ENCODE measurements around the gene CCIN. TPM values are rescaled to one million over a fixed set of nuclear protein-coding genes. Genes with fewer than 3 reads are reported as not detected.

The CCIN gene
- total and polyA plus RNA-seq, 2 of the 4 experiments (the other 2 are of a cell fraction): 0.80 to 1.1 TPM

DNA sequence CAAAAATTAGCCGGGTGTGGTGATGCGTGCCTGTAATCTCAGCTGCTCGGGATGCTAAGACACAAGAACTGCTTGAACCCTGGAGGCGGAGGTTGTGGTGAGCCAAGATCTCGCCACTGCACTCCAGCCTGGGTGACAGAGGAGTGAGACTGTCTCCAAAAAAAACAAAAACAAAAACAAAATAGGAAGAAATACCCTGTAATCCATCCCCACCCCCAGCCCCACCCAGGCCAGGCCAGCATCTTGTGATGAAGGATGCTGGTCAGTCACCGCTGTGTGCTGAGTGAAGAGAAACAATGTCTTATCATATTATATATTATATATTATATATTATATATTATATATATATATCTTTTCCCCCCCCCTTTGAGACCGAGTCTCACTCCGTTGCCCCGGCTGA is 15.4 kb upstream of the CCIN start:
- H2BK15ac ChIP-seq (ENCODE audit: low read depth, low read length): no peak overlapping the region
- ChIA-PET POLR2A (ENCODE audit: unreplicated experiment) (no interaction called here), CTCF (no interaction called here)
- no peak overlapping the region for H4K8ac ChIP-seq (ENCODE audit: low read depth in 2 of 2, low read length in 2 of 2)
- H3K14ac ChIP-seq (replicated peaks; ENCODE audit: low read depth, low read length): no peak overlapping the region
- H2AFZ ChIP-seq (replicated peaks; ENCODE audit: low read length, poor library complexity): no peak overlapping the region
- H4K20me1 ChIP-seq (ENCODE audit: insufficient read depth, low read length): peaks cover 7% of the 10 kb centered on the region
- ATAC-seq (ENCODE audit: low read depth) (no peak), DNase-seq (no peak)
- no peak for TF ChIP-seq MAZ (IDR thresholded peaks at IDR 0.05; ENCODE audit: borderline replicate concordance, low read depth, low read length)
- no peak for TF ChIP-seq FOS (IDR thresholded peaks at IDR 0.05; ENCODE audit: low read depth, low read length)
- no peak for TF ChIP-seq POLR2A (IDR thresholded peaks at IDR 0.05; ENCODE audit: low read depth, low read length)
- TF ChIP-seq RAD21 (IDR thresholded peaks at IDR 0.05; ENCODE audit: low read length): no peak
- no peak for TF ChIP-seq NFE2L2 (IDR thresholded peaks at IDR 0.05; ENCODE audit: low read depth, low read length)
- no peak for TF ChIP-seq MAFK (IDR thresholded peaks at IDR 0.05; ENCODE audit: low read depth, low read length)
- no peak for TF ChIP-seq CTCF (conservative IDR thresholded peaks at IDR 0.05; ENCODE audit: low read depth, low read length)
- TF ChIP-seq, protein P1, sequence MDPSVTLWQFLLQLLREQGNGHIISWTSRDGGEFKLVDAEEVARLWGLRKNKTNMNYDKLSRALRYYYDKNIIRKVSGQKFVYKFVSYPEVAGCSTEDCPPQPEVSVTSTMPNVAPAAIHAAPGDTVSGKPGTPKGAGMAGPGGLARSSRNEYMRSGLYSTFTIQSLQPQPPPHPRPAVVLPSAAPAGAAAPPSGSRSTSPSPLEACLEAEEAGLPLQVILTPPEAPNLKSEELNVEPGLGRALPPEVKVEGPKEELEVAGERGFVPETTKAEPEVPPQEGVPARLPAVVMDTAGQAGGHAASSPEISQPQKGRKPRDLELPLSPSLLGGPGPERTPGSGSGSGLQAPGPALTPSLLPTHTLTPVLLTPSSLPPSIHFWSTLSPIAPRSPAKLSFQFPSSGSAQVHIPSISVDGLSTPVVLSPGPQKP (IDR thresholded peaks at IDR 0.05; ENCODE audit: borderline replicate concordance, low read depth, low read length): no peak
- no peak for TF ChIP-seq MXI1 (IDR thresholded peaks at IDR 0.05; ENCODE audit: borderline replicate concordance, low read depth, low read length)
- H2BK20ac ChIP-seq (ENCODE audit: low read depth, low read length): no peak overlapping the region
- no peak overlapping the region for H2AK9ac ChIP-seq (replicated peaks; ENCODE audit: low read depth, low read length, poor library complexity)
- no TSS peak for BruUV-seq (replicated peaks)
- H3K56ac ChIP-seq (ENCODE audit: extremely low read depth, insufficient read depth, low read length): no peak overlapping the region
- intact Hi-C loops (cut with micrococcal nuclease) (no loop called here), in situ Hi-C loops (cut with MboI; ENCODE audit: low sequenced_read_pairs) (no loop called here), dilution Hi-C loops (cut with HindIII; ENCODE audit: low sequenced_read_pairs, unreplicated experiment) (no loop called here)
- H3K4me2 ChIP-seq (ENCODE audit: low read depth, low read length): no peak overlapping the region
- H3K9me1 ChIP-seq (ENCODE audit: insufficient read depth, low read length): peaks cover 25% of the 10 kb centered on the region
- peaks cover 37% of the 10 kb centered on the region for H3K36me3 ChIP-seq (ENCODE audit: control insufficient read depth, insufficient read depth, low read length)
- H3K18ac ChIP-seq (ENCODE audit: low read depth, low read length): no peak overlapping the region
- H4K91ac ChIP-seq (ENCODE audit: insufficient read depth, low read depth, low read length): no peak overlapping the region
- peaks cover 0 to 39% of the 10 kb centered on the region in 2 experiments; a peak in 3 of 4 replicates for H3K79me1 ChIP-seq (ENCODE audit: low read depth in 1 of 2, low read length in 2 of 2)
- no peak overlapping the region for H3K4ac ChIP-seq (ENCODE audit: low read depth, low read length)
- no peaks in the 10 kb centered on the region for H3K27me3 ChIP-seq (ENCODE audit: control insufficient read depth, insufficient read depth, low read length)
- H2AK5ac ChIP-seq (ENCODE audit: low read depth, low read length): no peak overlapping the region; the same call in 1 of the 2 replicates
- WGBS, 2 experiments (ENCODE audit: extremely low coverage in 2 of 2, insufficient read length in 1 of 2): no CpG with 5 or more reads among the region's 9 CpGs
- no peak overlapping the region for H2BK120ac ChIP-seq (ENCODE audit: low read depth, low read length)
- no peak overlapping the region; the same call in 1 of the 2 replicates for H3K27ac ChIP-seq (ENCODE audit: insufficient read depth, low read length)
- H2BK5ac ChIP-seq (ENCODE audit: low read depth, low read length, poor library complexity, severe bottlenecking): no peak overlapping the region
- no peak overlapping the region for H4K5ac ChIP-seq (ENCODE audit: low read depth, low read length)
- H3K23ac ChIP-seq (ENCODE audit: low read depth, low read length): no peak overlapping the region
- H3K4me3 ChIP-seq (ENCODE audit: insufficient read depth, low read depth, low read length): no peak overlapping the region
- H3K9me3 ChIP-seq (ENCODE audit: control insufficient read depth, insufficient read depth, low read length): peaks cover 2% of the 10 kb centered on the region; the same call in 1 of the 2 replicates
- H3K9ac ChIP-seq (ENCODE audit: low read depth, low read length): no peak overlapping the region
- H3K4me1 ChIP-seq (ENCODE audit: control insufficient read depth, insufficient read depth, low read length): peaks cover 19% of the 10 kb centered on the region
